Middle frontal gyrus (tissue), 1 donor: ENCODE measurements around the gene BAZ1B.
"Not testable (repeated sequence)": the region's sequence is repeated elsewhere in the genome, so short reads cannot be mapped to it uniquely, and the experiment has no call there.

Experiments
- DNase-seq: peaks from one replicate; pipeline ENCODE4 v3.0.0-alpha.2; 2015; ENCODE audit warnings: low spot score; ENCODE audit errors: extremely low spot score

BAZ1B gene

DNA sequence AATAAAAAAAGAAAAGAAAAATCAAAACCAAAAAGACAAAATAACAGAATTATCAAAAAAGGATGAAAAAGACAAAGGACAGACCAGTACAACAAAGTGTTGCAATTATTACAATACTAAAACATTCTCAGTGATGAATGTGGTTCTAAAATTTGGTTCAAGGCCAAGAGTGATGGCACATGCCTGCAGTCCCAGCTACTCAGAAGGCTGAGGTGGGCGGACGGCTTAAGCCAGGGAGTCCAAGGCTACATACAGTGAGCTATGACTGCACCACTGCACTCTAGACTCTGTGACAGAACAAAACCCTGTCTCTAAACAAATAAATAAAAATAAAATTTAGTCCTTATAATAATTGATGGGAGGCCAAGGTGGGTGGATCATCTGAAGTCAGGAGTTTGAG lies 14.5 kb downstream of the BAZ1B start:
- DNase-seq, result no peak

DNA sequence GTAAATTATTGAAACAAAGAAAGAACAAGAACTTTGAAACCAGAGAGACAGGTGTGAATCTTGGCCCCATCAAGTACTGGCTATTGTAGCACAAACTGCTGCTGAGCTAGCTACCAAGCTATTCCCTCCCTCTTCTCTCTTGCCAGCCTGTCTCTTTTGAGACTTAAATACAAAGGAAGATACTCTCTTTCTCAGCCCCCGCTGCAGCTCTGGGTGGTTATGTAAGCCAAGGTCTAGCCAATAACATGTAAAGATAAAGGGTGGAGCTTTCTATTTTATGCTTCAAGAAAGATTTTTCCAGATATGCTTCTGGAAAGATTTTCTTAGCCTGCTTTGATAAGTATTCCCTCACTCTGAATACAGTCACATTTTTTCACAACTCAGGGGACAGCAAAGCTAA lies 17.2 kb downstream of the BAZ1B start:
- DNase-seq, result no peak

DNA sequence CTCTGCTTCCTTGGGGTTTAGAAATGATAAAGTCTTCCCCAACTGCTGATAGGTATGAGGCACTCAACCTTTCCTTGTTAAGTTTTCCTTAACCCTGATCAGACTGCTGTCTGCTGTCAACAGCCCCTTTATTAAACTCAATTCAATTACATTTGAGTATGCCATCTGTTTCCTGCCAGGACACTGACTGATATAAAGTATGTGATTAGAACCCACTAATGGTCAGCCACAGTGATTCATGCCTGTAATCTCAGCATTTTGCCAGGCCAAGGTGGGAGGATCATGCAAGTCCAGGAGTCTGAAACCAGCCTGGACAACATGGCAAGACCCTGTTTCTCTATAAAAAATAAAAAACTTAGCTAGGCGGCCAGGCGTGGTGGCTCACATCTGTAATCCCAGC lies 18.1 kb downstream of the BAZ1B start:
- DNase-seq, result no peak

DNA sequence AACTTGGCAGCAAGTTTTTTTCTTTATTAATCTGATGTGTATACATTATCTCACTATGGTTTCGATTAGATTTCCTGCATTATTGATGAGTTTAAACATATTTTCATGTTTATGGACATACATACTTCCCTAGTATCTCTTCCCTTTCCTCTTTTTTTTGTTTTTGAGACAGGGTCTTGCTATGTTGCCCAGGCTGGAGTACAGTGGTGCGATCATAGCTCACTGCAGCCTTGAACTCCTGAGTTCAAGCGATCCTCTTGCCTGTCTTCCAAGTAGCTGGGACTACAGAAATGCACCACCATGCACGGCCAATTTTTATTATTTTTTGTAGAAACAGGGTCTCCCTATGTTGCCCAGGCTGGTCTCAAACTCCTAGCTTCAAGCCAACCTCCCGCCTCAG lies 18.9 kb downstream of the BAZ1B start:
- DNase-seq, result no peak

- no peak for DNase-seq
Measured at GRCh38 chr7:73496626-73497025, 25.5 kb downstream of the BAZ1B start.

DNA sequence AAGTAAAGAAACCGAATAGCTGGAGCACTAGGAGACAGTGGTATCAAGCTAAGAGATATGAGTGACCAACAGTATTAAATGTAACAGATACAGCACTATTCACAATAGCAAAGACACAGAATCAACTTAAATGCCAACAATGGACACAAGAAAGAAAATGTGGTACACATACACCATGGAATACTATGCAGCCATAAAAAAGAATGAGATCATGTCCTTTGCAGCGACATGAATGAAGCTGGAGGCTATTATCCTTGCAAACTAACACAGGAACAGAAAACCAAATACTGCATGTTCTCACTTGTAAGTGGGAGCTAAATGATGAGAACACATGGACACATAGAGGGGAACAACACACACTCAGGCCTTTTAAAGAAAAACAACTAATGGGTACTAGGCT lies 26.6 kb downstream of the BAZ1B start:
- DNase-seq, result not testable (repeated sequence)

DNA sequence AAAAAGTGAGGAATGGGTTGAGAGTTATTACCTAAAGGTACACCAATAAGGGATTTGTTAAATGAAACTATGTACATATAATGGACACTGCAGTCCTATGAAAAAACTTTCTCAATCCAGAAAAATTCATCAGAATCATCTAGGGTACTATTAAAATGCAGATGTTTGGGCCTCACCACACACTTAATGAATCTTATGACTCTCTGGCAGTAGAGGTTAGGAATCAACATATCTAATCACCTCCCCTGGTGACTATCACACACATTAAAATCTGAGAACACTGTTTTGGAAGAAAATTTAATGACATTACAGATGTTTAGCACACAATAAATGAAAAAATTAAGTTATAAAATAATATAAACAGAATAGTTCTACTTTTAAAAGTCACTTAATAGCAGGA lies 32.1 kb downstream of the BAZ1B start:
- no peak for DNase-seq

- DNase-seq, result no peak
Measured at GRCh38 chr7:73487486-73487885, 34.6 kb downstream of the BAZ1B start.

GRCh38 chr7:73483171-73483570 lies 38.9 kb downstream of the BAZ1B start:
- no peak for DNase-seq

DNA sequence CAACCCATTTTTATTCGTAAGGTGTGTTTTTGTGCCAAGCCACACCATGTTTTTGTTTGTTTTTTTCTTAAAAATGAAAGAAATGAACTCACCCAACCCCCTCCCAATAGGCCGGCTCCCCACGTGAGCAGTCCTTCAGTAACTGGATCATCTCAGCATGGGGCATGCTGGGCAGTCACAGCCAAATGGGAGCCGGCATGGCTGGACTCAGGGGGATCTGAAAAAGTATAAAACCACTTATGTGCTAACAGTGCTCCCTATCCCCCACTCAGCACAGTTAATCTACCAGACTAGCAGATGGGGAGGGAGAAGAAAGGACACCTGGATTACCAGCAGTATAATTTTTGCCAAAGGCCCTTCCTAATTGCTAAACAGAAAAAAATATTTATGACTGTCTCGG lies 39.3 kb downstream of the BAZ1B start:
- DNase-seq, result no peak

GRCh38 chr7:73481521-73481920 lies 40.6 kb downstream of the BAZ1B start:
- DNase-seq, result not testable (repeated sequence)

DNA sequence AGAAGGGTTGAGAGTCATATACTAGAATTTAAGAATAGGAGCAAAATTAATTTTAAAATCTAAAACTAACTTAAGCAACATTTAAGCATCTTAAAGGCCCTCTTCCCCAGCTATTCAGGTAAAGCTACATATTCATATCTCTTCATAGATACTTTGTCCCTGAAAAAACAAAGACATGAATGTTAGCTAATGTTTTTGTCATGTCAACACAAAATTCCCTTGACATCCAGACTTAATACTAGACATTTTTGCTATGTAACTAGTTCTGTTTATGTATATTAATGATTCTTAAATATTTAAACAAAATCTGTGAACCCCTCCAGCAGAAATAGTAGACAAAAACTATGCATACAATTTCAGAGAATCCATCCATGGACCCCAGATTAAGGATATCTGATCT lies 43.5 kb downstream of the BAZ1B start:
- no peak for DNase-seq

DNA sequence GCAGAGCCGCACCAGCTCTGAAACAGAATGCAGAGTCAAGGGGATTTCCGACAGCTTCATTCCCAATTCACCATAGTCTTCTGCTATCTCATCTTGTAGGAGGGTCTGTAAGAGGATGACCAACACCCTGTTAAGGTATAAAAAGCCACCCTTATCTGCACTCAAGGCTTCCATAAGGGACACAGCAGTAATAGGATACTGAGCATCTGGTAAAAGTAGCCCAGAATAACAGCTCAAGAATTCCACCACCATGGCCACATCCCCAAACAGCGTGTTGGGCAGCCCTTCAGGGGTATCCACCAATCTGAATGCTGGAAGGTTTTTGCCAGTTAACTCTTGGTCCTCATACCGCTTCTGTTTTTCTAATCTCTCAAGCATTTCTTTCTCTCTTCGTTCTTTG lies 44.7 kb downstream of the BAZ1B start:
- no peak for DNase-seq

- DNase-seq, result no peak
Measured at GRCh38 chr7:73470208-73470607, 51.9 kb downstream of the BAZ1B start.

DNA sequence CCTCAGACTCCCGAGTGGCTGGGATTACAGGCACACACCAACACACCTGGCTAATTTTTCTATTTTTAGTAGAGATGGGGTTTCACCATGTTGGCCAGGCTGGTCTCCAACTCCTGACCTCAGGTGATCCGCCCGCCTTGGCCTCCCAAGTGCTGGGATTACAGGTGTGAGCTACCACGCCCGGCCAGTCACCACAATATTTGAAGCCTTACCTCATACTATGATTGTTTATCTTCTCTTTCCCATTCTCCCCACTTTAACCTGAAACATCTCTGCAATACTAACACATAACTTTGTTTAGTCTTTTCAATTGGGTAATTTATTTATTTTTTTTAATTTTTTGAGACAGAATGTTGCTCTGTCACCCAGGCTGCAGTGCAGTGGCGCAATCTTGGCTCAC lies 55.0 kb downstream of the BAZ1B start:
- DNase-seq, result not testable (repeated sequence)

DNA sequence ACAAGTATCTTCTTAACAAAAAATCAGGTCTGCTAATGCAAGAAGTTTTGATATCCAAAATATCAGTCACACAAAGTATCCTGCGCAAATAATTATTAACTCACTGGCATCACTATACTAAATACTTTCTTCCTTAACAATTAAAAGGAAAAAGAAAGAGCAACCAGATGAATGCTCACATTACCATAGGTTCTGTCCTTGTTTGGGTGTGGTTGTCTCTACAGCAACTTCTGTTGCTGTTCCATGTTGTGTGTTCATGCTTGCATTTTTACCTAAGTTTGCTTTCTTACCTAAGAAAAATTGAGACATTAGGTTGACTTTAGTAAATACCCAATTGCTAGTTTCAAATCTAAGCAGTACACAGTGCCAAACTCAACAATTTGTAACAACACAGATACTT lies 56.0 kb downstream of the BAZ1B start:
- DNase-seq, result no peak

DNA sequence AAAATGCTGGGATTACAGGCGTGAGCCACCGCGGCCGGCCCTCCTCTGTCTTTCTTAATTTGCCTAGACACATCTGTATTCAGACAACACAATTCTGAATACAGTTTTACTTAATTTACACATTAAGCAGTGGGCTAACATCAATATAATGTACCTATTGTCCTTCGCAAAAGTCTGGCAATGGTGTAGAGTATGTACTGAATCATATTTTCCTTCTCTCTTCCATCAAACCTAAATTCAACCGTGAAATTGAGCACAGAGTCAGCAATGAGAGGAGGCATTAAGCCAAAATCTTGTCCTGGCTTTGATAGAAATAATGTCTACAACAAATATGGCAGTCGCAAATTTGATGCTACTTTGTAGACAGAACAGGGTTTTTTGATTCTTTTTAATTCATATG lies 58.1 kb downstream of the BAZ1B start:
- DNase-seq, result no peak

- no peak for DNase-seq
Measured at GRCh38 chr7:73463260-73463659, 58.8 kb downstream of the BAZ1B start.

DNA sequence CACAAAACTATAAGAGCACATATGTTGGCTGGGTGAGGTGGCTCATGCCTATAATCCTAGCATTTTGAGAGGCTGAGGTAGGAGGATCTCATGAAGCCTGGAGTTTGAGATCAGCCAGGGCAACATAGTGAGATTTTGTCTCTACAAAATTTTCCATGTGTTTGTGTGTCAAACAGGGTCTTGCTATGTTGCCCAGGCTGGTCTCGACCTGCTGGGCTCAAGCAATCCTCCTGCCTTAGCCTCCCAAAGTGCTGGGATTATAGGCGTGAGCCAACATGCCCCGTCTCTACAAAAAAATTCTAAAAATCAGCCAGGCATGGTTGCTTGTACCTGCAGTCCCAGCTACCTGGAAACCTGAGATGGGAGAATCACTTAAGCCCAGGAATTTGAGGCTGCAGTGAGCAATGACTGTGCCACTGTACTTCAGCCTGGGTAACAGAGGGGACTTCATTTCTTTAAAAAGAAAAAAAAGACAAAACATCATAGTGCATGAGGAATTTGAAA lies 60.3 kb downstream of the BAZ1B start:
- DNase-seq, result no peak

- no peak for DNase-seq
Measured at GRCh38 chr7:73454424-73454823, 67.7 kb downstream of the BAZ1B start.

GRCh38 chr7:73452999-73453635 lies 69.0 kb downstream of the BAZ1B start:
- no peak for DNase-seq

DNA sequence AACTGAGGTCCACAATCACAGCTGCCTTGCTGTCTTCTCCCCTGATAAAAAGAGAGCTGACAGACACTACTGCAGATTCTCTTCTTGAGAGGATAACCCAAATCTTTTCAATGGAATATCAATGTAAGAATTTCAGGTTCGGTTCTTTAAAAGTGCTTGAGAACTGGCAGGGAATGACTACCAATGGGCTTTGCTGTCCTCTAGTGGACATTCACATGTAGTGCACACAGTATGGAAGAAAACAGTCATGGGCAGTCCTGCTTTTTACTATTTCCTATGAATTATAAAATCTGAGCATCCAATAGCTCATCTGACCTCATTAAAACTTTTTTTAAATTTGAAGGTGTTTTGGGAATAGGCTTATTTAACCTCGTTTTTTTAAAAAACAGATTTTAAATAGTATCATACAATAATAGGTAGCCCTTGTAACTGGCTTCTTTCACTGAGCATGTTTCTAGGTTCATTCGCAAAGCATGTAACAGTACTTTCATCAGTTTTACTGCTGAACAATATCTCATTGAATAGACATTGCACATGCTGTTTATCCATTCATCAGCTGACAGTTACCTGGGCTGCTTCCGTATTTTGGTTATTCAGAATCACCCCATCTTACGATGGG lies 70.2 kb downstream of the BAZ1B start:
- peak; percentile 48 for DNase-seq

GRCh38 chr7:73449422-73449821 lies 72.7 kb downstream of the BAZ1B start:
- DNase-seq, result no peak
